Activated CD8-positive, alpha-beta memory T cell treated with anti-CD3 and anti-CD28 coated beads, Interleukin-2, amount 50 U/mL, for 1 hour (primary cell): ENCODE measurements around the gene CYB561.
"Not testable (repeated sequence)": the region's sequence is repeated elsewhere in the genome, so short reads cannot be mapped to it uniquely, and the experiment has no call there.

Source experiments
- DNase-seq: peaks from one replicate; pipeline ENCODE4 v3.0.0-alpha.2; 2020; ENCODE audit errors: extremely low read depth

Gene CYB561

GRCh38 chr17:63478814-63479494 is 32.8 kb upstream of the CYB561 start:
- DNase-seq: peak; percentile 34

- no peak for DNase-seq
Observed at GRCh38 chr17:63477480-63478440, 31.7 kb upstream of the CYB561 start.

- DNase-seq: no peak
Observed at GRCh38 chr17:63476854-63477479, 30.9 kb upstream of the CYB561 start, which contains the start of gene ACE. ACE (plus strand) TSS chr17:63477061; CDS start chr17:63477095, 34 bp downstream.

GRCh38 chr17:63476459-63476853 is 30.4 kb upstream of the CYB561 start:
- DNase-seq: no peak

- DNase-seq: no peak
Observed at GRCh38 chr17:63475491-63476412, 29.6 kb upstream of the CYB561 start.

GRCh38 chr17:63474586-63475460 is 28.7 kb upstream of the CYB561 start:
- no peak for DNase-seq

GRCh38 chr17:63474174-63474573 is 28.1 kb upstream of the CYB561 start:
- DNase-seq: no peak

- DNase-seq: not testable (repeated sequence)
Observed at GRCh38 chr17:63468099-63468498, 22.0 kb upstream of the CYB561 start.

- DNase-seq: no peak
Observed at GRCh38 chr17:63464691-63465236, 18.7 kb upstream of the CYB561 start.

GRCh38 chr17:63463771-63464170 is 17.7 kb upstream of the CYB561 start:
- no peak for DNase-seq

GRCh38 chr17:63460018-63460417 is 13.9 kb upstream of the CYB561 start:
- no peak for DNase-seq

GRCh38 chr17:63458478-63458877 is 12.4 kb upstream of the CYB561 start:
- no peak for DNase-seq

- no peak for DNase-seq
Observed at GRCh38 chr17:63455417-63455816, 9.3 kb upstream of the CYB561 start.

- no peak for DNase-seq
Observed at GRCh38 chr17:63454915-63455314, 8.8 kb upstream of the CYB561 start.

GRCh38 chr17:63454357-63454756 is 8.3 kb upstream of the CYB561 start:
- DNase-seq: not testable (repeated sequence)

- DNase-seq: no peak
Observed at GRCh38 chr17:63452962-63453551, 7.0 kb upstream of the CYB561 start.

GRCh38 chr17:63452046-63452961 is 6.2 kb upstream of the CYB561 start:
- DNase-seq: no peak

GRCh38 chr17:63451150-63451549 is 5.0 kb upstream of the CYB561 start:
- no peak for DNase-seq
